Endothelial cell of umbilical vein (primary cell): ENCODE results near the gene ZNF407. TPM values are rescaled to one million over a fixed set of nuclear protein-coding genes. Genes with fewer than 3 reads are reported as not detected.

Source experiments
- BruUV-seq: library from RNA; stranded (reverse); fragments of 400-500 nt; replicated peaks from 2 replicates; lab custom pipeline; 2021; lab: Mats Ljungman, UMichigan
- CTCF ChIA-PET: fragments of 300-600, 350-600 bp; sonication (Branson Sonifier 250); formaldehyde crosslinking; loops from one replicate; lab custom pipeline; 2021; ENCODE audit warnings: antibody characterized with exemption, inconsistent platforms; lab: Charles Lee
- POLR2A ChIA-PET: fragments of 300-600, 350-600 bp; sonication (Branson Sonifier 250); formaldehyde crosslinking; loops from one replicate; lab custom pipeline; 2021; ENCODE audit warnings: antibody characterized with exemption, inconsistent platforms; lab: Charles Lee
- DNase-seq: peaks from one replicate; pipeline ENCODE4 v3.0.0-alpha.2; 2011; ENCODE audit warnings: low read depth, low spot score
- FAIRE-seq: peaks from 2 replicates; lab custom pipeline; 2011; peaks lifted over from hg19 to GRCh38; lab: Jason Lieb, UNC
- H2AFZ ChIP-seq: 2 replicates; pipeline ENCODE4 v1.6.0; 2012; ENCODE audit warnings: low read depth, low read length, control low read depth, inconsistent platforms
- H3K27ac ChIP-seq: 2 replicates; pipeline ENCODE4 v1.5.1; 2011; ENCODE audit warnings: low read depth, mild to moderate bottlenecking, control low read depth, low read length, moderate library complexity; ENCODE audit not compliant: insufficient read depth
- H3K27me3 ChIP-seq, 2 experiments: 2 replicates each; pipeline versions ENCODE4 v1.6.0 to v1.6.1; 2011; ENCODE audit warnings: low read length in 2 of 2, mixed read lengths in 1 of 2; ENCODE audit not compliant: control insufficient read depth in 2 of 2, insufficient read depth in 2 of 2
- H3K36me3 ChIP-seq, 2 experiments: 2 replicates in 1 of 2; 3 replicates in 1 of 2; pipeline ENCODE4 v1.5.1; 2011; ENCODE audit warnings: low read length in 2 of 2, mild to moderate bottlenecking in 1 of 2, moderate library complexity in 1 of 2; ENCODE audit not compliant: control insufficient read depth in 2 of 2, insufficient read depth in 2 of 2; ENCODE audit errors: extremely low read depth in 1 of 2
- H3K4me1 ChIP-seq: 3 replicates; pipeline ENCODE4 v1.5.1; 2011; ENCODE audit warnings: mild to moderate bottlenecking, low read length; ENCODE audit not compliant: control insufficient read depth, insufficient read depth; ENCODE audit errors: extremely low read depth
- H3K4me2 ChIP-seq: 2 replicates; pipeline ENCODE4 v1.6.1; 2011; ENCODE audit warnings: low read length, control low read depth, mixed read lengths; ENCODE audit not compliant: insufficient read depth
- H3K4me3 ChIP-seq, 3 experiments: fragments of 200-600 bp in 1 of 3; sonication (generic), shearing (Covaris generic) in 1 of 3; replicated peaks in 1 of 3; 2 replicates each; pipeline ENCODE4 v1.5.1; 2011 to 2016; ENCODE audit warnings: control low read depth in 3 of 3, low read length in 3 of 3, mild to moderate bottlenecking in 2 of 3, inconsistent platforms in 1 of 3, low read depth in 1 of 3, moderate library complexity in 1 of 3; ENCODE audit not compliant: insufficient read depth in 1 of 3
- H3K79me2 ChIP-seq: 2 replicates; pipeline ENCODE4 v1.6.0; 2012; ENCODE audit warnings: low read length, inconsistent platforms; ENCODE audit not compliant: control insufficient read depth, insufficient read depth
- H3K9ac ChIP-seq: replicated peaks from 2 replicates; pipeline ENCODE3; 2011; ENCODE audit warnings: low read length, control low read depth; ENCODE audit not compliant: insufficient read depth; ENCODE audit errors: extremely low read depth
- H3K9me1 ChIP-seq: replicated peaks from 3 replicates; pipeline ENCODE4 v1.6.0; 2011; ENCODE audit warnings: mild to moderate bottlenecking, low read length; ENCODE audit not compliant: control insufficient read depth, insufficient read depth; ENCODE audit errors: extremely low read depth
- H3K9me3 ChIP-seq: replicated peaks from 2 replicates; pipeline ENCODE4 v1.5.1; 2012; ENCODE audit warnings: low read length, inconsistent platforms; ENCODE audit not compliant: control insufficient read depth, insufficient read depth
- H4K20me1 ChIP-seq: replicated peaks from 2 replicates; pipeline ENCODE3; 2011; ENCODE audit warnings: mild to moderate bottlenecking, low read length; ENCODE audit not compliant: control insufficient read depth, insufficient read depth; ENCODE audit errors: extremely low read depth
- CTCF ChIP-seq, 2 donors: IDR thresholded peaks; 1 replicate in 1 of 2; 2 replicates in 1 of 2; pipeline ENCODE4 v1.5.1; 2011; ENCODE audit warnings: low read length in 2 of 2, mild to moderate bottlenecking in 2 of 2, moderate library complexity in 2 of 2, control low read depth in 1 of 2, inconsistent platforms in 1 of 2, low read depth in 1 of 2; ENCODE audit not compliant: insufficient read depth in 1 of 2; ENCODE audit errors: extremely low read depth in 1 of 2
- EZH2 ChIP-seq: IDR thresholded peaks from 2 replicates; pipeline ENCODE4 v1.6.1; 2012; ENCODE audit warnings: borderline replicate concordance, low read depth, mild to moderate bottlenecking, moderate library complexity, low read length, inconsistent platforms; ENCODE audit not compliant: severe bottlenecking
- FOS ChIP-seq: IDR thresholded peaks from 2 replicates; pipeline ENCODE4 v1.6.1; 2011; ENCODE audit warnings: mild to moderate bottlenecking, low read length, moderate library complexity, borderline replicate concordance; ENCODE audit not compliant: insufficient read depth
- GATA2 ChIP-seq: IDR thresholded peaks from 2 replicates; pipeline ENCODE4 v1.7.0; 2011; ENCODE audit warnings: low read depth, mild to moderate bottlenecking, moderate library complexity, mixed read lengths, low read length; ENCODE audit not compliant: insufficient read length, insufficient read depth
- JUN ChIP-seq: IDR thresholded peaks from 2 replicates; pipeline ENCODE4 v1.6.1; 2011; ENCODE audit warnings: borderline replicate concordance, low read depth; ENCODE audit not compliant: insufficient read length, insufficient read depth
- MAX ChIP-seq: IDR thresholded peaks from 2 replicates; pipeline ENCODE4 v1.6.1; 2011; ENCODE audit not compliant: insufficient read depth, insufficient read length
- MYC ChIP-seq: IDR thresholded peaks from one replicate; pipeline ENCODE4 v1.6.1; 2011; ENCODE audit warnings: mild to moderate bottlenecking, low read depth, low read length
- POLR2A ChIP-seq: IDR thresholded peaks from 2 replicates; pipeline ENCODE4 v1.6.1; 2012; ENCODE audit warnings: low read depth, mild to moderate bottlenecking, control low read depth, low read length
- POLR2AphosphoS5 ChIP-seq: IDR thresholded peaks from 2 replicates; pipeline ENCODE4 v1.6.1; 2012; ENCODE audit warnings: low read depth, mild to moderate bottlenecking, control low read depth, low read length, moderate library complexity; ENCODE audit not compliant: insufficient read depth
- dilution Hi-C: fragments of 300-500 bp; cut with MboI; formaldehyde crosslinking; loops from one replicate; pipeline ENCODE4 v1.15.0; 2019; ENCODE audit warnings: low sequenced_read_pairs; ENCODE audit not compliant: extremely low pct_ligation_motif_present
- intact Hi-C: fragments of 100-400 bp; cut with micrococcal nuclease; formaldehyde crosslinking; loops from one replicate; pipeline ENCODE4 v1.10.0; 2022
- polyA plus RNA-seq, 4 experiments: library from polyadenylated mRNA; depleted of rRNA in 3 of 4; stranded (reverse) in 3 of 4; unstranded in 1 of 4; fragments of >200 nt; gene quantifications; 2 replicates each; pipeline versions ENCODE4 v1.2.1 to v1.2.3, GENCODE V29; 2011 to 2012; ENCODE audit warnings: missing spikeins in 1 of 4
- total RNA-seq: library from RNA; stranded (reverse); gene quantifications from 2 replicates; pipeline ENCODE4 v1.2.3, GENCODE V29; 2021

ZNF407 gene
- total and polyA plus RNA-seq, 2 donors (not counting 3 experiments of a cell fraction or from before 2014, with no cell fraction given): 3.8 to 20.1 TPM

GRCh38 chr18:74626049-74626874, 28.6 kb downstream of the ZNF407 start:
- Histone ChIP-seq H3K9me1 (no peaks in the 10 kb centered on the region), H3K4me3 (no peak overlapping the region), H3K79me2 (peaks cover 12% of the 10 kb centered on the region), H3K9ac (no peak overlapping the region), H3K4me1 (peaks cover 2% of the 10 kb centered on the region), H3K9me3 (no peaks in the 10 kb centered on the region), H2AFZ (no peak overlapping the region), H3K4me2 (no peak overlapping the region), H4K20me1 (no peaks in the 10 kb centered on the region), H3K27ac (no peak overlapping the region), H3K36me3 (no peaks in the 10 kb centered on the region), H3K27me3 (no peaks in the 10 kb centered on the region)
- intact Hi-C loops (loop anchor here (10.0 kb wide), 1 partner anchor 1719 kb away; no protein-coding TSS in a partner anchor), dilution Hi-C loops (no loop called here)
- DNase-seq: no peak
- BruUV-seq: no TSS peak
- no peak for FAIRE-seq
- TF ChIP-seq MYC: no peak
- TF ChIP-seq POLR2AphosphoS5: no peak
- no peak for TF ChIP-seq POLR2A
- no peak for TF ChIP-seq MAX
- no peak for TF ChIP-seq GATA2
- no peak for TF ChIP-seq JUN
- no peak for TF ChIP-seq CTCF (IDR thresholded peaks at IDR 0.05; ENCODE audit: extremely low read depth in 1 of 2, insufficient read depth in 1 of 2, low read depth in 1 of 2, low read length in 2 of 2)
- TF ChIP-seq EZH2: no peak
- no peak for TF ChIP-seq FOS
- ChIA-PET POLR2A (no interaction called here), CTCF (no interaction called here)
